GM21367 (cell line): ENCODE data around the gene SLX4IP.
"Not testable (repeated sequence)": the region's sequence is repeated elsewhere in the genome, so short reads cannot be mapped to it uniquely, and the experiment has no call there.

Experiments
- ATAC-seq: cut with Tn5 transposase; IDR thresholded peaks from one replicate; pipeline ENCODE4 v1.9.1; 2021; ENCODE audit not compliant: unreplicated experiment

The SLX4IP gene

GRCh38 chr20:10565922-10566897 lies 131.1 kb downstream of the SLX4IP start:
- ATAC-seq, result no peak

DNA sequence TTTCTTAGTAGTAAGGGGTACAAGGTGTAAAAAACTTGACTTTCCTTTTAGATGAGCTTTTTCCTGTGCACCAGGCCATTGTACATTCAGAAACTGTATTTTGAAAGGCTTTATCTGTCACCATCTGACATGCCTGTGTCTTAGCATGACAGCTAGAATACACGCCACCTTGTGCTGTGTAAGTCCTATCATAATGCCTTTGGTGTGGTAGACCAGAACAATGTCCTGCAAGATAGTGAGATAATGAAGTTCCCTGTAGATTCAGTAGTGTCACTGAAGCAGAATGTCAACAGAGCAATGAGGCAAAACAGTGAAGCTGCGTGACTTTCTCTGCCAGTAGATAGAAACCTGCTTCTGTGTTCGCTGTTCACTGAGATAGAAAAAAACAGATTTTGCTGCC lies 132.9 kb downstream of the SLX4IP start:
- no peak for ATAC-seq

DNA sequence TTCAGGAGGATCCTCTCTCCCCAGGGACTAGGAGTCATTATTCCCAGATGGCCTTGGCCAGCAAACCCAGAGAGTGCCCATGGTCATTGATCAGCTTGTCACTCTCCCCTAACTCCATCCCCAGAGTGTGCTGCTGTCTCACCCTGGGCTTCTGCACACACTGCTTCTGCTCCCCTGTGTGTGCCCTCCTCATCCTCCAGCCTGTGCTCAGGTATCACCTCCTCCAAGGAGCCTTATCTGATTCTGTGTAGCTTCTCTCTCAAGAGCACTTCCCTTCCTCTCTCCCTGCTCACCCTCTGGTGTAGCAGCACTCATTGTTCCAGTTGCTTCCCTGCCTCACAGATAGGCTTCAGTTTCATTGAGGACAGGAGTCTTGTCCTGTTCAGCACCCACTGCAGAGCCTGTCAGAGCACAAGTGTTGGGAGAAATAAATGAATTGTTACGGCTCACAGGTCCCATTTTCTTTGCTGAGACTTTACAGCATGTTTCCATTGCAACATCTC lies 136.3 kb downstream of the SLX4IP start:
- ATAC-seq, result no peak

DNA sequence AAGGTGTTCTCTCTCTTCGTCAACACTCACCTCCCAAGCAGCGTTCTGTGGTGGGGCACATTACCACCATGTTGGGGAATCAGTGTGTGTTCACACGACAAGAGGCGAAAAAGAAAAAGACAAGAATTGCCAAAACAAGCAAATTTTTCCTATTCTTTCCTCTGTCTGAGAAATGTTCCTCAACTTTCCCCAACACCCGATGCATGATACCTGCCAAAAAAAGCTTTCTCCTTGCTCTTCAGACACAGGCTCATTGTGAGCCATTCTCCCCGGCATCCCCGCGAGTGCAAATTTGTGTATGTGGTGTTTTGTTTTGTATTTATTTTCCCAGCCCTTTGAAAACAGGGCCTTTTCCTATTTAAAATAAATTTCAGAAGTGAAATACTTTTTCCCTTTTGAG lies 137.7 kb downstream of the SLX4IP start:
- no peak for ATAC-seq

DNA sequence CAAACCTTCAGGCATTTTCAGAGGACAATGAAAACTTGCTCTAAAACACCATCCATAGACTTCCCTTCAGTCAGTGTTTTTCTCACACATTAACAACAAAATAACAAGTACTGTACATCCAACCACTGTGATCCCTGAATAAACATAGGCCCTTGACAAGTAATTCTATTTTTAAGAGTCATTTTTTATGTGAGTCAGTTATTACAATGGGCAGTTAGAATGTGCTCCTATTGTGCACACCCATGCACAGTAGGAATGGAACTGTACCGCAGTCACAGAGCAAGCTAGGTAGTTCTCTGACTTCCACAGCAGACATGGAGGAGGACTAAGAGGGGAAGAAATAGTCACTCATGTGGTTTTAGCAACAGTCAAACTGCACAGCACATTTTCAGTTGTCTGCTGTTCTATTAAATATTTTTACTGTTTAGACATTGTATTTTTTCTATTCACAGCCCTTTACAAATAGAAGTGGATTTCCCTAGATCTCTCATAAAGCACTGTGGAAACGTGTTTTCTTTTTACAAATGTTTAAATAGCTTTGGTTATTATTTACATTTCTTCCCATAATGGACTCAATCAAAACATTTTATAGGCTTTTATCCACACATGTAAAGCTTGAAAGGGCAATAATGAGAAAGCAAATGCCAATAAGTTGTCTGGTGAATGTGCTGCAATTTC lies 138.3 kb downstream of the SLX4IP start:
- ATAC-seq, result no peak

- no peak for ATAC-seq
Measured at GRCh38 chr20:10573951-10574339, 138.8 kb downstream of the SLX4IP start.

- ATAC-seq, result no peak
Measured at GRCh38 chr20:10576411-10577090, 141.4 kb downstream of the SLX4IP start.

GRCh38 chr20:10577648-10578047 lies 142.5 kb downstream of the SLX4IP start:
- no peak for ATAC-seq

GRCh38 chr20:10578607-10579006 lies 143.5 kb downstream of the SLX4IP start:
- no peak for ATAC-seq

DNA sequence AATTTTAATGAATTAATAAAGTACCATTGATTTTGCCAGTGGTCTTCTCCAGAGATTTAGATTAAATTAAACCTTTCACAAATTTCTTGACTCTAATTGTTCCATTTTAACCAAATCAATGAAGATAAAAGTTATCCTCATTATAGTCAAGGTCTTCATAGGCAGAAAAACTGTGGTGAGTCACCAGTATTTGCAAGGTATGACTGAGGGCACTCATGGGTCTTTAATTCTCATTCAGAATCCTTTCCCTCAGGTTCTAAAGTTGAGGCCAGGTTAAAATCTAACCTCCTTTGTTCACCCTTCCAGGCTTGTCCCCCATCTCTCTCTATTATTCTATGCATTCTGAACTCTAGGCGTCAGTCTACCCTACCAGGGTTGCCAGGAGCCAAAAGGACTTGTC lies 144.8 kb downstream of the SLX4IP start:
- no peak for ATAC-seq

- ATAC-seq, result no peak
Measured at GRCh38 chr20:10580700-10581099, 145.6 kb downstream of the SLX4IP start.

DNA sequence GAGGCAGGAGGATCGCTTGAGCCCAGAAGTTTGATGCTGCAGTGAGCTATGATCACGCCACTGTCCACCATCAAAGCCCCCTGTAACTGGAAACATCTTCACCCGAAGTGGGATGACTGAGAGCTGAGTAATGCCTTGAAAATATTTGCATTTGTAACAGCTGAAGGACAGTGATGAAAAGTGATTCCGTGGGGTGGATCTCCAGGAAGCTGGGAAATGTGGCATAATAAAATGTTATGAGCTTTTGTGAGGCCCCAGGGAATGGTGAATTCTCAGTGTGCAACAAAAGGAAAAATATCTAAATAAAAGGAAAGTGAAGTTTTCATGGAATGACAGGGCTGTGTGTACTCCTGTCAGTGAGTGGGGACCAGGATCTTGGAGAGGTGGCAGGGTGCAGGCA lies 146.7 kb downstream of the SLX4IP start:
- no peak for ATAC-seq

- ATAC-seq, result no peak
Measured at GRCh38 chr20:10584371-10584770, 149.3 kb downstream of the SLX4IP start.

DNA sequence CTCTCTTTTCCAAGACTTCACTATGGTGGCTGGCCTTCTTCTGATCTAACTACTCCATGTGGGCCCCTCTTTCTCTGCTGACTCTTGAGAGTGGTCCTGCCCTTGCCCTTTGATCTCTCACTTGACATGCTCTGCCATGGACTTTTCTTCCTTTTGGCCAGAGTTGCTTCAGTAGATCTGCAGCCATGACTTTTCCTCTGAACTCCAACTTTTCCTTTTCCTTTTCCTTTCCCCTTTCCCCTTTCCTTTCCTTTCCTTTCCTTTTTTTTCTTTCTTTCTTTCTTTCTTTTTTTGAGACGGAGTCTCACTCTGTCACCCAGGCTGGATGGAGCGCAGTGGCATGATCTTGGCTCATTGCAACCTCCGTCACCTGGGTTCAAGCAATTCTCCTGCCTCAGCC lies 150.2 kb downstream of the SLX4IP start:
- ATAC-seq, result no peak

- no peak for ATAC-seq
Measured at GRCh38 chr20:10586296-10586695, 151.2 kb downstream of the SLX4IP start.

DNA sequence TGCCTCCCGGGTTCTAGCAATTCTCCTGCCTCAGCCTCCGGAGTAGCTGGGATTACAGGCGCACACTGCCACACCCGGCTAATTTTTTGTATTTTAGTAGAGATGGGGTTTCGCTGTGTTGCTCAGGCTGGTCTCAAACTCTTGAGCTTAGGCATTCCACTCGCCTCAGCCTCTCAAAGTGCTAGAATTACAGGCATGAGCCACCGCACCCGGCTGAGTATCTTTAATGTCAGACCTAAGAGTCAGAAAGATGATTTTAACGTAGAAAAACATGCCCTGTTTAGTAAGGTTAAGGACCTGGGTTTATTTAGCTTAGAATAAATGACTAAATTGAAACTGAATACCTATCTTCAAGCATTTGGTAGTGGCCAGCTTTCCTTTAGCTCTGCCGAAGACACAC lies 155.3 kb downstream of the SLX4IP start:
- not testable (repeated sequence) for ATAC-seq

DNA sequence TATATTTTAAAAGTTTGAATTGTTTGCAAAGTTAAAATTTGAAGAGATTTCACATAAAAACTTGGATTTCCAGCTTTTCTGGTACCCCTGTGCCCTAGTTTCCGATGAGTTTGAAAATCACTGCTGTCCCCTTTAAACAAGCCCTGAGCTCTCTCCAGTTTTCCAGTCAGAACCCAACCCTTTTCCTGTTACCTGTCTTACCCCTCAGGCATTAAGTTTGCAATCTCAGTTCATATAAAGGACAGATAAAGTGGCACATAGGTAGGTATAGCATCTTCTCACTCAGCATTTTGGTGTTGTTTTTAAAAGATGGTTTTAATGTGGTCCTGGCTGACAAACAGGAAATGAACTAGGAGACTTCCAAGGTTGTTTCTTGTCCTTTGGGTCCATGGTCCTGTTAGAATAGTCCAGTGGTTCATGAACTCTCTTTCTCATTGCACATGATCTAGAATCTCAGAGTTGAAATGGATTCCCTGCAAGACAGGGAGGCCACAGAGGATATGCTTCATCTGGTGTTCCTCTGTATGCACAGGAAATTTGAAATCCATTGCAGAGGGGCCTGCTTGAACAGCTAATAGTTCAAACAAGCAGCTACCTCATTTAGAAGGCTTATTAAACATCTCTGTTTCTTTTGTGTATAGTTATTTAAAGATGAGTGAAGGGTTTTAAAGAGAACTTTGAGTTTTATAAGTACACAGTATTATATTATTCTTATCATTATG lies 156.0 kb downstream of the SLX4IP start:
- ATAC-seq, result no peak

- ATAC-seq, result no peak
Measured at GRCh38 chr20:10591946-10592521, 156.9 kb downstream of the SLX4IP start.

DNA sequence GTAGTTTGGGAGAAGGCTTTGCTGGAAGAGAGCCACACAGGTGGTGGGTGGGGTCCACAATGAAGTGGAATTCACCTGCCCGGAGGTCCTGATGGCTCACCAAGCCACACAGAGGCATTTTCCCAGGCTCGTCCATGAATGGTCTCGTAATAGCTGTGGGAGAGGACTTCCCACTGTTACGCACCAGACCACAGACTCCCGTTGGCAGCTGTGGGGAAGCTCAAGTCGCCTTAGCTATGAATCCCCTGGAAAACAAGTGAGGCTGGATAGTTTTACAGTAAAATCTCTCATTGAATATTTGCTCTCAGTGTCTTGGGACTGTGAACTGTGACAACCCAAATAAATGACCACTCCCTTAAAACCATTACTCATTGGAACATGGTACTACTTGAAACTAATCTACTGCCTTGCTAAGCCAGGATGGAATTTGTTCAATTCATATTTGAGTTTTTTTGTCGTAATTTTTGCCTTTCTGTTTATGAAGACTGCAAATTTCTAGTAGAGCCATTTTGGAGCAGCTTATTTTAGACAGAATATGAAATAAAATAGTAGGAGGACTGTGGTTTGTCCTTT lies 159.3 kb downstream of the SLX4IP start:
- ATAC-seq, result no peak

GRCh38 chr20:10595266-10595665 lies 160.2 kb downstream of the SLX4IP start:
- no peak for ATAC-seq
